ENCODE data around the gene LTC4S. TPM values are rescaled to one million over a fixed set of nuclear protein-coding genes. Genes with fewer than 3 reads are reported as not detected.
A peak's percentile ranks its signal among the peaks of the same experiment; 100 is the strongest.

The LTC4S gene
- total RNA-seq, 2 experiments from 2014 or later, result 0.48 to 1.1 TPM

Small RNAs within 50 kb of the gene (microRNA-seq; reads per million reads assigned to microRNA genes)
- gene MIR1229 (ENCODE audit: borderline microRNAs expressed, borderline number of aligned reads, borderline replicate concordance), result 12.2 reads per million, percentile 35 among the genes with 10 or more reads in this experiment

Other genes with a start within 250 kb of the LTC4S start
- 10 to 100 TPM; 30.3 to 34.0 TPM for gene RUFY1, start 243.4 kb upstream of the LTC4S start, total RNA-seq
- 100 to 1,000 TPM; 604 to 611 TPM for gene HNRNPH1, start 170.3 kb upstream of the LTC4S start, total RNA-seq
- under 1 TPM; 0.61 to 0.67 TPM for gene CBY3, start 113.0 kb upstream of the LTC4S start, total RNA-seq
- 100 to 1,000 TPM; 531 to 534 TPM for gene CANX, start 95.0 kb upstream of the LTC4S start, total RNA-seq
- 10 to 100 TPM; 20.3 to 22.2 TPM for gene MAML1, start 61.2 kb upstream of the LTC4S start, total RNA-seq
- 10 to 100 TPM; 95.8 to 96.8 TPM for gene MGAT4B, start 12.9 kb downstream of the LTC4S start, total RNA-seq
- 100 to 1,000 TPM; 127 to 130 TPM for gene SQSTM1, start 26.9 kb downstream of the LTC4S start, total RNA-seq
- gene MRNIP, start 64.8 kb downstream of the LTC4S start, total RNA-seq, result 10 to 100 TPM; 19.8 to 24.9 TPM
- 10 to 100 TPM; 59.0 to 62.8 TPM for gene TBC1D9B, start 113.9 kb downstream of the LTC4S start, total RNA-seq